ENCODE data around the gene DNAJB1.
A peak's percentile ranks its signal among the peaks of the same experiment; 100 is the strongest.
"Not testable (repeated sequence)": the region's sequence is repeated elsewhere in the genome, so short reads cannot be mapped to it uniquely, and the experiment has no call there.

The DNAJB1 gene

DNA sequence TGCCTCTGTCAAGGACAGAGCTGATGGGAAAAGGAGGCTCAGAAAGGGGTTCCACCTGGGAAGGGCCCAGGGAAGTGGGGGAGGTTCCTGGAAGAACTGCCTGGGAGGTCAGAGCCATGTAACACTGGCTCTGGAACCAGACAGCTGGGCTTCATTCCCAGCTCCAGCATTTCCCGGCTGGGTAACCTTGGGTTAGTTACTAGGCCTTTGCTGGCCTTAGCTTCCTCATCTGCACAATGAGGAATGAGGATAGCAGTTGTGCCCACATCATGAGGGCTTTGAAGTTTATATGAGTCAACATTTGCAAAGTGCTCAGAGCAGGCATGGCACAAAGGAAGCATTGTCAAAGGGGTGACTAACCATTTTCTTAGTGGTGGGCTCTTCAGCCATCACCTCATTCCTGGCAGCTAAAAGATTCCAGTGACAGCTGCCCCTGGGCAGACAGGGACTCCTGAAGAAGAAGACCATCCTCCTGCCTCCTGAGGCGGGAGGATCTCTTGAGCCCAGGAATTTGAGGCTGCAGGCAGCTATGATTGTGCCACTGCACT, 1.7 kb upstream of the DNAJB1 start:
- peak; percentile 70 for DNase-seq (ENCODE audit: low spot score)

DNA sequence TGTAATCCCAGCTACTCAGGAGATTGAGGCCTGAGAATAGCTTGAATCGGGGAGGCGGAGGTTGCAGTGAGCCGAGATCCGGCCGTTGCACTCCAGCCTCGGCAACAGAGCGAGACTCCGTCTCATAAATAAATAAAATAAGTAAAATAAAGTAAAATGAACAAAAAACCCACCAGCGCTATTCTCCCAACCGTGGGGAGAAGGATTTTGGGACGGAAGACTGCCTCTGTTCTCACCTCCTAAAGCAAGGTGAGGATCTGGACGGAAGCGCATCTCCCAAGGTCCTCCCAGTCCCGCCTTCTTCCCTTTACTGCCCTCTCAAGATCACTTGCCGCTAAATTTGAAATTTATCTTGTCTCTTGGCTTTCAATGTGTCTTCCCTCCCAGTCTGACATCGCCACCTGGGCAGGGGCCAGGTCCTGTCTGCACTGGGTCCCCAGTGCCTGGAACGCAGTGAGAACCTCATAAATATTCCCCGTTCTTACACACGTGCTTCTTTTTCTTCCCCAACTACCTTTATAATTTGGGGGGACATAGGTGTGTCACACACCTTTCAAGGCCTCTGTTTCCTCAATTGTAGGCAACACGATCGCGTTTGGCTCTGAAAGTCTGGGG, 1.2 kb upstream of the DNAJB1 start:
- DNase-seq (ENCODE audit: low spot score) = no peak

DNA sequence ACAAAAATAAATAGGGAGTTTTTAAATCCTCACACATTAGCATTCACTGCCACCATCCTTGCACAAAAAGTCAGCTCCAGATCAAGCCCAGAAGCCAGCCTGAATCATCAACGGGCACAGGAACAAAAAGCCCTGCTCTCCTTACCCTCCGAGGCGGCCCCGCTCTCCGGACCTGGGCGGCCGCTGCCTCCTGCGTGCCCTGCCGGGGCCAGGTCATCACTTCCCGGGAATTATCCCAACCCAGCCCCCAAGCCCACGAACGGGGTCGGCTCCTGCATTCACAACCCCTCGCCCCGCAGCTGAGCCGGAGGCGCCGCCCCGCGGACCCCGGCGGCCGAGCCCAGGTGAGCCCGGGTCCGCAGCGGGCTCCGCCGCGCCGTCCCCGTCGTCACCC, 754 bp downstream of the DNAJB1 start:
- no peak for DNase-seq (ENCODE audit: low spot score)

DNA sequence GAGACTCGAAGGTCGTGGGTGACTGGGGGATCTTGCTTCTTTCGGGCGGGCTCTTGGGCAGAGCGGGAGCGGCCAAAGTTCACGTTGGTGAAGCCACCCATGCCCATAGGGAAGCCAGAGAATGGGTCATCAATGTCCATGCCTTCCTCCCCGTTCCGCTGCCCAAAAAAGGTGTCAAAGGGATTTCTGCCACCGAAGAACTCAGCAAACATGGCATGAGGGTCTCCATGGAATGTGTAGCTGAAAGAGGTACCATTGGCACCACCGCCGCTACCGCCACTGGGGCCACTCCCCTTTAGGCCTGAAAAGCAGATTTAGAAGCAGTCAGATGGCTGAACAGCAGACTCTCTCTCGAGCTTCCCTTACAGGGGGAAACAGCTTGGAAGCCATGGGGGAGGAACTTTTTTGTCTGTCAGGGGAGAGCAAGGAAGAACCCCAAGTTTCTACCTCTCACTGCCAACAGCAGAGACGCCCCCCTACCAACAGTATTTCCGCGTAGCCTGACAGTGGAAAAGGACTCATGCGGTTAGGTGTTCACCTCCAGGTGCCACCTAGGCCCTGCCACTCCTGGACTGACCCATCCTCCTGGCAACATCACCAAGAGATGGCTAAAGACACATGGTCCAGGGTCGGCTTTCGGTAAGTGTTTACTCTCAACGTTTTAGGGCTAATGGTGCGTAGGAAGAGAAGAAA, 1.3 kb downstream of the DNAJB1 start:
- DNase-seq (ENCODE audit: low spot score) = no peak

DNA sequence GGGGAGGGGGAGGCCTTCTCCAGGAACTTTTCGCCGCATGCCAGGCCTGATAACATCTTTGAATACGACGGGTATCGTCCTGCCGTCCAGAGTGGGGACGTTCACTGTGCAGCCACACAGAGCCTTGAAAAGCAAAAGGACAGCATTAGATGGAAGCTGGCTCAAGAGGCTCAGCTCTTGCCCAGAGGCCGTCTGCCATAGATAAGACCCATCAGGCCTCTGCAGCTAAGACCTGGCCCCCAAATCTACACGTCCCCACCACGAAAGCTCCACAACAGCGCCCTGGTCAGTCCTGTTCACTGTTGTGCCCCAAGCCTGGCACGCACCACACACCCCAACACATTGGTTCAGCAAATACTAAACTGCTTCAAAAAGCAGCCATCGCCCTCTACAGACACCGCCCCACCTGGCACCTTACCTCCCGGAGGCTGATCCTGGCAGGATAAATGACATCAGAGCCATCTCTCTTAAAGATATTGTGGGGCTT, 2.1 kb downstream of the DNAJB1 start:
- DNase-seq (ENCODE audit: low spot score) = no peak

DNA sequence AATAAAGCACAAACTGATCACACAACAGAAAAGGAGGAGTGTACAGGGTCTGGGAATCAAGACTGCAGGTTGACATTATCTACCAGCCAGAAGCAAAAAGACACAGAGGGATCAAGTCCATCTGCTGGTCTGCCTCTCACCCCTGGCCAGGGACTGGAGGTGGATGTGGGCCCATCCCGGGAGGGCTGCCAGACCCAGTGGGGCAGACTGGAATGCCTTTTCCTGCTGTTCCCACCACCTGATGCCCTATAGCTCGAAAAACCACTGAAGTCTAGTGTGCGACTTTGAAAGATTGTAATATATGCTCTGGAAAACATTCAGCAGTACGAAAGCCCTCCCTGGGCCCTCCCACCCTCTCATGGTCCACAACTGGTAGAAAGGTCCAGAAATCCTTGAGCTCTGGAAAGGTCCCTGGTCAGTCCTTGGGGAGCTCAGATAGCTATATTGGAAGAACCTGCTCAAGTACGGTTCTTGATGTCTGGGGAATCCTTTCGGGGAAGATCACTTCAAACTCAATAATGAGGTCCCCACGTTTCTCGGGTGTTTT, 2.6 kb downstream of the DNAJB1 start:
- no peak for DNase-seq (ENCODE audit: low spot score)

DNA sequence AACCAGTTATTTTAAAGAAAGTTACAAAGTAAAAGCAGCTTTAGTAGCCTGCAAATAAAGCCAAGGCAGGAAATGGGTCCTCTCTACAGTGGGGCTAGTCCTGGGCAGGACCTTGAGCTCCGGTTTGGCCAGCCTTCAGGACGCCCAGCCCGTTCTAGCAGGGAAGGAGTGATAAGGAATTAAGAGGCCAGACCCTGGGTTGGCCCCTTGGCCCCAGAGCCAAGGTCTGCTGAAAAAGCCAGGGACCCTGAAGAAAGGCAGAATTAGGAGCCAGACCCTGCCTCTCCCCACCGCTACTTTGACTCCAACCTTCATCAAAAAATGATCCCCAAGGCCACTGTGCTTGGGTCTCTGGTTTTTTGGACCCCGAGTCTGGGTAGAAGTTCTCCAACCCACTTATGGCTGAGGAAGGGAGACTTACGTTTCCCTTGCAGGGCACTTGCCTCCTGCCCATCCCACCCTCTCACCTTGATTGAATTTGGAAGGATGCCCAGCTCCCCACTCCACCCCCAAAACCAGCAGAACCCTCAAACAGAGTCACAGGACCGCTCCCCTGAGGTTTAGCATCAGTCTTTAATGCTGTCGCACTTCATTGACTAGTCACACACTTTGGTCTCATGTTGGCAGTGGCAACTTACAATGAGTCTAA, 3.9 kb downstream of the DNAJB1 start:
- DNase-seq (ENCODE audit: low spot score) = no peak

DNA sequence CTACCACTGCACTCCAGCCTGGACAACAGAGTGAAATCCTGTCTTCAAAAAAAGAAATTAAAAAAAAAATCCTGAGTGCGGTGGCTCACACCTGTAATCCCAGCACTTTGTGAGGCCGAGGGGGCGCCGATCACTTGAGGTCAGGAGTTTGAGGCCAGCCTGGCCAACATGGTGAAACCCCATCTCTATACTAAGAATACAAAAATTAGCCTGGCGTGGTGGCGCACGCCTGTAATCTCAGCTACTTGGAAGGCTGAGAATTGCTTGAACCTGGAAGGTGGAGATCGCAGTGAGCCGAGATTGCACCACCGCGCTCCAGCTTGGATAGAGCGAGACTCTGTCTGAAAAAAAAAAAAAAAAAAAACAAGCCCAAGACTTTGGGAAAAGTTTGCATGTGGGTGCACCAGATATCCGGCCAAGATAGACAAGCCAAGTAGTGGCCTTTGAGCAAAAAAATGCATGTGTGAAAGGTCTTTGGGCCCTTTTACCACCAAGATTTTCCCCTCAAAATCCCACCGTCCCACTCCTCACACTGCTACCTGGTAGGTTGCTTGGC, 5.7 kb downstream of the DNAJB1 start:
- no peak for DNase-seq (ENCODE audit: low spot score)

DNA sequence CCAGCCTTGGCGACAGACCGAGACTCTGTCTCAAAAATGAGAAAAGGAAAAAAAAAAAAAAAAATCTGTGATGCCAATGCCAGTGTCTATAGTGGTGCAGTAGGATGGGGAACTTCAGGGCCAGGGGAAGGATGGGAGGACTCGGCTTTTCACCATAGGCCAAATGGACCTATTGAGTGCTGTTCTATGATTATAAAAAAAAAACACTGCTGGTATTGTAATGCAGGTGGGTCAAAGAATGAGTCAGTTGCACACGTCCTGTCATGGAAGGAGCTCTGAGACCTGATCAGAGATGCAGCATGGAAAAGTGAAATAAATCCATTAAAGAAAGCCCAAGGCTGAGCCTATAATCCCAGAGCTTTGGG, 7.0 kb downstream of the DNAJB1 start:
- no peak for DNase-seq (ENCODE audit: low spot score)

DNA sequence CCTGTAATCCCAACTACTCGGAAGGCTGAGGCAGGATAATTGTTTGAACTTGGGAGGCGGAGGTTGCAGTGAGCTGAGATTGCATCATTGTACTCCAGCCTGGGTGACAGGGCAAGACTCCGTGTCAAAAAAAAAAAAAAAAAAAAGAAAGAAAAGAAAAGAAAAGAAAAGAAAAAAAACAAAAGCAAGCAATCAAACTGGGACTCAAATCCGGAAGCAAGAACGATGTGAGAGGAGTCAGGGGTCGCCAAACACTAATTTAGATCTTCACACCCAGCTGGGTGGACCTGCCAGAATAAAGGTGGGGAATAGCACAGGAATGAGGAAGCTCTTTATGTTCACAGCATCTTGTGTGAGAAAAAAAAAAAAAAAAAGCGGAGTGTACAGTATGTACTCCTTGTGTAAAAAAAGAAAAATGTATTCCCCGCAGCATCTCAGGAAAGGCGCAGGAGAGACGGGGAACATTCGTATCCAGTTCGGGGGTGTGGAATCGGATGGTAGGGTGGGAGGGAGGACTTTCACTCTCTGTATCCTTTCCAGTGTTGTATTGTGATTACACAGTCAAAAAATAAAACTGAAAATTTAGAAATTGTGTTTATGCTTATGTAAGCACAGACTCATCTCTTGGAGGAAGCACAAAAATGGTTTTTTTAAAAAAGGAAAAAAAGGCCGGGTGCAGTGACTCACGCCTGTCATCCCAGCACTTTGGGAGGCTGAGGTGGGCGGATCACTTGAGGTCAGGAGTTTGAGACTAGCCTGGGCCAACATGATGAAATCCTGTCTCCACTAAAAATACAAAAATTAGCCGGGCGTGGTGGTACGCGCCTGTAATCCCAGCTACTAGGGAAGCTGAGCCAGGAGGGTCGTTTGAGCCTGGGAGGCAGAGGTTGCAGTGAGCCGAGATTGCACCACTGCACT, 7.6 kb downstream of the DNAJB1 start:
- DNase-seq (ENCODE audit: low spot score) = no peak

DNA sequence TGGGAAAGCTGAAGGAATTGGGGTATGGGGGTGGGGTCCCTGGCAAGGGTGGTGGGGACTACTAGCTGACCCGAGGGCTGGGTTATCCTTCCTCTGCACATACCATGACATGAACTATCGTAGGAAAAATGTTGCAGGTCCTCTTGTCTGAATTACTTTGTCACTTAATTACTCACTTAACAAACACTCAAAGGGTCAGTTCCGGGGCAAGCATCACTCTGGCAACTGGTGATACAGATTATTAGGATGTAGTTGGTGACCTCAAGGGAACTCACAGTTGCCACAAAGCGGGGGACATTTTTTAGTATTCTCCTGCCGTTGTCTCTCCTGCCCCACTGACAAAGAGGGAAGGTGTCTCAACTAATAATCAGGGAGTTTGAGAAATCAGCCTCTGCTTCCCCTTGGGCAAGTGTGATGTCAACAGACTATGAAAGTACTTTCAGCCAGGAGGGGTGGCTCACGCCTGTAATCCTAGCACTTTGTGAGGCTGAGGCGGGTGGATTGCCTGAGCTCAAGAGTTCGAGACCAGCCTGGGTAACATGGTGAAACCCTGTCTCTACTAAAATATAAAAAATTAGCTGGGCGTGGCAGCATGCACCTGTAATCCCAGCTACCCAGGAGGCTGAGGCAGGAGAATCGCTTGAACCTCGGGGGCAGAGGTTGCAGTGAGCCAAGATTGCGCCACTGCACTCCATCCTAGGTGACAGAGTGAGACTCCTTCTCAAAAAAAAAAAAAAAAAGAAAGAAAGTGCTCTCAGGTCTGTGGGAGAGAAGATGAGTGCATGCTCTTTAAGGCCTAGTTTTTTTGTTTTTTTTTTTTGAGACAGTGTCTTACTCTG, 10.3 kb downstream of the DNAJB1 start:
- no peak for DNase-seq (ENCODE audit: low spot score)

DNA sequence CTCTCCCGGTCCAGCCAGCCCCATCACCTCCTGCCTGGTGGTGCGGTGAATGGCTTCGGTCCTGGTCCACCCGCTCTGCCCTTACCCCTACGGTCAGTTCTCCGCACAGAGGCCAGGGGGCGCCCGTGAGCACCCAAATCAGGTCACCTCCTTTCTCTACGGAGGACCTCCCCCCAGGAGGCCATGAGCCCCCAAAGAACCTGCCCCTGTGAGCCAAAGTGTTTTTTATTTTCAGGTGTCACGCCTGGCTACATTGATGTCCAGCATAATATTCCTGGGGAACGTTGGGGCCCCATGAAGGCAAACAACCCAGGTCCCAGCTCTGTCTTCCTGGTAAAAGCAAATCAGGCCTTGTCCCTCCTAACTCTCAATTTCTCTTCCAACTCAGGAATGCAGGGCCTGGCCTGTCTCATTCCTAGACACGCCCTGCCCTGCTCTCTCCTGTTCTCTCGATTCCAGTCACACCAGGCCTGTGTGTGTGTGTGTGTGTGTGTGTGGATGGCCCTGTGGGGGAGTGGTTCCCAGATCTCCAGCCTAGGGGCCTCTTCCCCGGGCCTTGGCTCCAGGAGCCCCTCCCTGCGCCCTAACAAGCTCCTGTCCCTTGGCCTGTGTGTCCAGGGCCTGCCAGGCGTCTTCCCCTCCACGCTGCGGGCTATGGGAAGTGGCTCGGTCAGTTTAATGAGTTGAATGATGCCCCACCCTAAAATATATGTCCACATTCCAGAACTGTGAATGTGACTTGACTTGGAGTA, 12.5 kb downstream of the DNAJB1 start:
- DNase-seq (ENCODE audit: low spot score) = peak; percentile 89

DNA sequence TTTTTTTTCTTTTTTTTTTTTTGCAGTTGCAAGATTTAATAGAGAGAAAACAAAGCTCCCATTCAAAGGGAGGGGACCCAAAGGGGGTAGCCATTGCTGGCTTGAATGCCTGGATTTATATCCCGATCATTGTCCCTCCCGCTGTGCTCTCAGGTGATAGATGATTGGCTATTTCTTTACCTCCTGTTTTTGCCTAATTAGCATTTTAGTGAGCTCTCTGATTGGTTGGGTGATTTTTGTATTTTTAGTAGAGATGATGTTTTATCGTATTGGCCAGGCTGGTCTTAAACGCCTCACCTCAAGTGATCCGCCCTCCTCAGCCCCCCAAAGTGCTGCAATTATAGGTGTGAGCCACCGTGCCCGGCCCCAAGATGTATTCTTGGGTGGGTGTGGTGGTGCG, 13.6 kb downstream of the DNAJB1 start:
- not testable (repeated sequence) for DNase-seq (ENCODE audit: low spot score)

DNA sequence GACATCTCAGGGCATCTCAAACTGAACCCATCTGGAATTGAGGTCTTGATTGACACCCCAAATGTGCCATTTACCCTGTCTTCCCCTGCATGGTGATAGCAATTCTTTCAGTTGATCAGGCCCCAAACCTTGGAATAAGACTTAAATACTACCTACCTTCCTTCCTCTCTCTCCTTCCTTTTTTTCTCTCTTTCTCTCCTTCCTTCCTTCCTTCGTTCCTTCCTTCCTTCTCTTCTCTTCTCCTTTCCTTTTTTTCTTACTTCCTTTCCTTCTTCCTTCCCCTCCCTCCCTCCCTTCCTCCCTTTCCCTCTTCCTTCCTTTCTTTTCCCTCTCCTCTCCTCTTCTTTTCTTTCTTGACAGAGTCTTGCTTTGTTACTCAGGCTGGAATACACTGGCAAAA, 14.9 kb downstream of the DNAJB1 start:
- no peak for DNase-seq (ENCODE audit: low spot score)

DNA sequence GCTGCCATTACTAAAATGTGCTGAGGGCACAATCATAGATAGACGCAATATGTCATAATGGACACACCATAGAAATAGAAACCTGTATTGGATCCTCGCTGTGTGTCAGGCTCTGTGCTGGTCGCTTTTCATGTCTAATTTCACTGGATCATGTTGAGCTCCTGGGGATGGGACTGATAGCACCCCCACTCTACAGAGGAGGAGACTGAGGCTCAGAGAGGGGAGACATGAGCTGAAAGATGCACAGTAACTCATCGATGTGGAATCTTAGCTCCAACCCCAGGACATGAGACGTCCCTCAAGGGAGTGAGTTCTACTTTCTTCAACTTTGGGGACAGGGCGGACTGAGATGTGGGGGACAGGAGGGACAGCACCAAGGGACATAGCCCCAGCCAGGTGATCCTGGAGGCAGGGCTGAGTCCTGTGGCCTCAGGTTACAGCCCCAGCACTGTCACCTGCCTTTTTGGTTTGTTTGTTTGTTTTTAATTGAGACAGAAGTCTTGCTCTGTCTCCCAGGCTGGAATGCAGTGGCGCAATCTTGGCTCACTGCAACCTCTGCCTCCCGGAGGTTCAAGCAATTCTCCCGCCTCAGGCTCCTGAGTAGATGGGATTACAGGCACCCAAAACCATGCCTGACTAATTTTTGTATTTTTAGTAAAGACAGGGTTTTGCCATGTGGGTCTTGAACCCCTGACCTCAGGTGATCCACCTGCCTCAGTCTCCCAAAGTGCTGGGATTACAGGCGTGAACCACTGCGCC, 15.7 kb downstream of the DNAJB1 start:
- no peak for DNase-seq (ENCODE audit: low spot score)

DNA sequence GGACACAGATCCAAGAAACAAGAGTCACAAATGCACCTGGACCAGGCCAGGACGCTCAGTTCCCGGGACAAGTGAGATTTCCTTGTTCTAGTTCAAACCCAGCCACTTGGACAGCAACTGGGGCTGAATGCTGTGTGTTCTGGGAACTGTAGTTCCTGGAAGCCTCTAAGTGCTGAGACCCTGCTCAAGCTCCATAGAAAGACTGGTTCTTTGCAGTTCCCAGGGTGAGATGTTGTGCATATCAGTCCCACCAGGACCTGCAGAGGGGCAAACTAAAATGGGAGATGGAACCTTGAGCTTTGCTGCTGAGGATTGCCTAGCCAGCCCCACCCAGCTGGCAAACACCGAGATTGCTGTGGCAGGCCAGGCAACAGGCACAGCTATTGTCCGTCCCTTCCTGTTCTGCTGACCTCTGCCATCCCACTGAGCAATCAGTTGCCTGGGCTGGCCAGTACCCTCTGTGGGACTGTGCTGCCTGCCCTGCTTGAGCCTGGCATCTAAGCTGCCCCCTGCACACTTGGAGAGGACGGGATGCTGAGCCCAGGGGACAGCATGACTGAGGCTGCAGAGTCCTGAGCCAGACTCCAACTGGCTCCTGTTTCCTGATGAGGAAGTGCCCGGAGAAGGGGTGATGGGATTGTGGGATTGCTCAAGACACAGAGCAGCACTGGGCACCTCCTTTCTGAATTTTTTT, 20.8 kb downstream of the DNAJB1 start:
- DNase-seq (ENCODE audit: low spot score) = no peak

DNA sequence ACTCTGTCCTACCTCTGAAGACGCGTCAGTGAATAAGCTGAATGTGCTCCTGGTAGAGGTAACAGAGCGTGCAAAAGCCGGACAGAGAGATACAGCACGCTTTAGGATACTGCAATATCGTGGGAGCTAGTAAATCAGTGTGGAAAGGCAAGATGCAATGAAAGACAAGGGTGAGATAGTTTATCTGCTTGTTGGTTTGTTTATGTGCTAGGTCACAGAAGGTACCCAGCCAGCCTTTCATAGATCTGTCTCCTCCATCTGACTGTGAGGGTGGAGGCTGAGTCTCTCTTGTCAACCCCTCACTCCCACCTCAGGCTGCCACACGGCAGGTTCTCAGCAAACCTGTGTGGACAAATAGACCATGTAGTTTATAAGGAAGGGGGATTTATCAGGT, 21.4 kb downstream of the DNAJB1 start:
- DNase-seq (ENCODE audit: low spot score) = no peak

DNA sequence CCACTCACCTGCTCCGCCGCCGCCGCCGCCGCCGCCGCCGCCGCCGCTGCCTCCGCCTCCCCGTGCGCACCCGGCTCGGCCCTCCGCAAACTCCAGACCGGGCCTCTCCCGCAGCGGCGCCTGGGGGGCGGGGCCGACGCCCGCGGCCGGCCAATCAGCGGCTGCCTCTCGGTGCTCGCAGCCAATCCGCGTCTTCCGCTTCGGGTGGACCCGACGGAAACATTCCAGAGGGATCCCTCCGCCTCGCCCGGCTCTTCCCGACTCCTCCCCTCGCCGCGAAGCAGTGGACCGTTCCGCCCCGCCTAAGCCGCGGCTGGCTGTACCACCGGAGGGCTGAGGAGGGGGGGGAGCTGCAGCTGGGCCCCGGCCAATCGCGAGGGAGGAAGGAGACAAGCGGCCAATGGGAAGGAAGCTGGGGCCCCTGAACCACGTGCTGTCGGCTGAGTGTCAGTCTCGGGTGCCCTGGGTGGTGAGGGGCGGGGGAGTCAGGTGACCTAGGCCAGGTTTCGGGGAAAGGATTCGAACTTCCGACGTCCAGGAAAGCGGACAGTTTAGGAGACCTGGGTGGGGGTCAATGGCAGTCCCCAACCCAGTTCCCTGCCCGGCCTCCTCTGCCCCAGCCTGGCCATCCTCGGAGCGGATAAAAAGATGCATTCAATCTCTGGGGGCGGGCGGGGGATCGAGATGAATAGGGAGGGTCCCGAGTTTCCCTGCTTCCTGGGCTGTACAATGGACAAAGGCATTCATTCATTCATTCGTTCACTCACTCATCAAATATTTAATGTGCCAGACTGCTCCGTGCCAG, 22.0 kb downstream of the DNAJB1 start, which contains the start of gene GIPC1:
GIPC1 (minus strand) TSS at position 99 of the 805 bp plus-strand sequence. CDS start 13,151 bp downstream, outside the sequence.
- DNase-seq (ENCODE audit: low spot score) = peak; percentile 98
